HepG2 (cell line): ENCODE results near the gene UBTD1. TPM values are rescaled to one million over a fixed set of nuclear protein-coding genes. Genes with fewer than 3 reads are reported as not detected.

Experiments used
- MAFF ChIP-seq: IDR thresholded peaks from 2 replicates; pipeline ENCODE4 v1.6.1; 2011; ENCODE audit warnings: low read depth, low read length, improper control_type of control experiment
- RFX1 ChIP-seq: fragments of 450-650 bp; IDR thresholded peaks from 2 replicates; pipeline ENCODE4 v1.6.1; 2017
- SATB2 ChIP-seq: sonication (generic); formaldehyde crosslinking; IDR thresholded peaks from 2 replicates; pipeline ENCODE4 v1.5.0; 2020; ENCODE audit warnings: missing genetic modification reagents
- SMAD3 ChIP-seq: sonication (generic); formaldehyde crosslinking; IDR thresholded peaks from 2 replicates; pipeline ENCODE4 v1.4.0; 2020; ENCODE audit warnings: missing genetic modification reagents
- SNAI1 ChIP-seq: sonication (generic); formaldehyde crosslinking; IDR thresholded peaks from 2 replicates; pipeline ENCODE4 v1.5.0; 2020; ENCODE audit warnings: mild to moderate bottlenecking, missing genetic modification reagents, borderline replicate concordance
- SNAPC2 ChIP-seq: sonication (generic); formaldehyde crosslinking; IDR thresholded peaks from 2 replicates; pipeline ENCODE4 v1.8.1; 2022; ENCODE audit warnings: mild to moderate bottlenecking, missing genetic modification reagents
- SP5 ChIP-seq: IDR thresholded peaks from 2 replicates; pipeline ENCODE4 v1.6.1; 2016; ENCODE audit warnings: low read depth, borderline replicate concordance
- TBL1XR1 ChIP-seq: fragments of 150-350 bp; IDR thresholded peaks from 2 replicates; pipeline ENCODE4 v1.6.1; 2014; ENCODE audit warnings: borderline replicate concordance, low read length; ENCODE audit not compliant: partially characterized antibody
- TCF7L2 ChIP-seq: IDR thresholded peaks from 2 replicates; pipeline ENCODE4 v1.6.1; 2011; ENCODE audit warnings: mild to moderate bottlenecking, low read depth, low read length, moderate library complexity
- ZFP36L1 ChIP-seq: sonication (generic); formaldehyde crosslinking; IDR thresholded peaks from 2 replicates; pipeline ENCODE4 v1.8.0; 2022; ENCODE audit warnings: mild to moderate bottlenecking, missing genetic modification reagents, moderate library complexity
- ZFP90 ChIP-seq: sonication (generic); formaldehyde crosslinking; IDR thresholded peaks from 2 replicates; pipeline ENCODE4 v1.8.0; 2022; ENCODE audit warnings: missing genetic modification reagents, mild to moderate bottlenecking, inconsistent platforms, borderline replicate concordance
- ZFY ChIP-seq: sonication (generic); formaldehyde crosslinking; IDR thresholded peaks from 2 replicates; pipeline ENCODE4 v1.4.0; 2020; ENCODE audit warnings: missing genetic modification reagents
- ZNF260 ChIP-seq: sonication (generic); formaldehyde crosslinking; IDR thresholded peaks from 2 replicates; pipeline ENCODE4 v1.4.0; 2020; ENCODE audit warnings: missing genetic modification reagents, low read depth, mild to moderate bottlenecking, borderline replicate concordance
- ZNF3 ChIP-seq: IDR thresholded peaks from 2 replicates; pipeline ENCODE4 v1.7.0; 2017; ENCODE audit warnings: inconsistent platforms
- ZNF350 ChIP-seq: sonication (generic); formaldehyde crosslinking; IDR thresholded peaks from 2 replicates; pipeline ENCODE4 v1.4.0; 2020; ENCODE audit warnings: mild to moderate bottlenecking, low read depth, missing genetic modification reagents, borderline replicate concordance
- ZNF749 ChIP-seq: sonication (generic); formaldehyde crosslinking; IDR thresholded peaks from 2 replicates; pipeline ENCODE4 v1.8.0; 2022; ENCODE audit warnings: mild to moderate bottlenecking, missing genetic modification reagents, moderate library complexity, borderline replicate concordance
- ZNF891 ChIP-seq: sonication (generic); formaldehyde crosslinking; IDR thresholded peaks from 2 replicates; pipeline ENCODE4 v1.5.0; 2020; ENCODE audit warnings: mild to moderate bottlenecking, missing genetic modification reagents
- polyA plus RNA-seq, 8 experiments: library from polyadenylated mRNA; depleted of rRNA in 3 of 8; stranded (reverse) in 7 of 8; unstranded in 1 of 8; fragments of >200 nt; fragmentation: Illumina TruSeq in 4 of 8; extraction: Trizol in 4 of 8; gene quantifications; 2 replicates each; pipeline versions ENCODE4 v1.2.1 to v1.2.3, GENCODE V29; 2011 to 2016; ENCODE audit warnings: low read depth in 4 of 8, missing spikeins in 1 of 8, mixed read lengths in 1 of 8; ENCODE audit not compliant: insufficient read depth in 1 of 8
- total RNA-seq, 5 experiments: library from RNA; depleted of rRNA; stranded (reverse); fragments of >200 nt; fragmentation: Illumina TruSeq; extraction: Trizol; gene quantifications; 2 replicates each; pipeline ENCODE4 v1.2.3, GENCODE V29; 2016; ENCODE audit warnings: low read depth in 1 of 5
- TF ChIP-seq, protein P1 (sequence below): sonication (generic); formaldehyde crosslinking; IDR thresholded peaks from 2 replicates; pipeline ENCODE4 v1.4.0; 2020; ENCODE audit warnings: missing genetic modification reagents
- TF ChIP-seq, protein P2 (sequence below): sonication (generic); formaldehyde crosslinking; IDR thresholded peaks from 2 replicates; pipeline ENCODE4 v1.5.0; 2020; ENCODE audit warnings: missing genetic modification reagents, mild to moderate bottlenecking, borderline replicate concordance
- TF ChIP-seq, protein P3 (sequence below): sonication (generic); formaldehyde crosslinking; IDR thresholded peaks from 2 replicates; pipeline ENCODE4 v1.4.0; 2020; ENCODE audit warnings: missing genetic modification reagents
- TF ChIP-seq, protein P4 (sequence below): sonication (generic); formaldehyde crosslinking; IDR thresholded peaks from 2 replicates; pipeline ENCODE4 v1.8.1; 2023; ENCODE audit warnings: mild to moderate bottlenecking, moderate library complexity, missing genetic modification reagents

The UBTD1 gene
- total and polyA plus RNA-seq, 2 of the 13 experiments (the other 11 are each of a cell fraction or from before 2014, with no cell fraction given) = 7.9 to 10.0 TPM

DNA sequence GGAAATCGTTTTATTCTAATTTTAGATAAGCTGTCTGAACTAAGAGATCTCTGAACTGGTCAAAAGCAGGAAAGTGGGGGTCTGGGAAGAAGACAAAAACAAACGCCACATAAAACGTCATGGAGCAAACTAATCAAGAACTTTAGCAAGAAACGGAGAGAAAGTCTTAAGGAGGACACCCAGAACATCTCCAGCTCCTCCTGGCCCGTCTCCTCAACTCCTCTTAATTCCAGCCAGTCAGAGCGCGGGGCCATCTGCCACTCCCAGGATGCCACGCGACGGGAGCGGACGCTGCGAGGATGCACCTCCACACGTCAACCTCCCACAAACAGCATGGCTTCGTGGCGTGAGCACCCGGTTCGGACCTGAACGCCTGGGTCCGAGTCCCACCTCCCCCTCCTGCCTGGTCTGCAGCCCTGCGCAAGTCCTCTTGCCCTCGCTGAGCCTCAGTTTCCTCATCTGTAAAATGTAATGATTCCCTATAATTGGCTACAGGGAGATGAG lies 1.1 kb upstream of the UBTD1 start (continued):
- TF ChIP-seq ZNF3 (CRISPR knock-in tag) = no peak; the same call in 1 of the 2 replicates
- TF ChIP-seq SNAI1 (CRISPR knock-in tag) = no peak; the same call in 1 of the 2 replicates
- TF ChIP-seq, protein P1, sequence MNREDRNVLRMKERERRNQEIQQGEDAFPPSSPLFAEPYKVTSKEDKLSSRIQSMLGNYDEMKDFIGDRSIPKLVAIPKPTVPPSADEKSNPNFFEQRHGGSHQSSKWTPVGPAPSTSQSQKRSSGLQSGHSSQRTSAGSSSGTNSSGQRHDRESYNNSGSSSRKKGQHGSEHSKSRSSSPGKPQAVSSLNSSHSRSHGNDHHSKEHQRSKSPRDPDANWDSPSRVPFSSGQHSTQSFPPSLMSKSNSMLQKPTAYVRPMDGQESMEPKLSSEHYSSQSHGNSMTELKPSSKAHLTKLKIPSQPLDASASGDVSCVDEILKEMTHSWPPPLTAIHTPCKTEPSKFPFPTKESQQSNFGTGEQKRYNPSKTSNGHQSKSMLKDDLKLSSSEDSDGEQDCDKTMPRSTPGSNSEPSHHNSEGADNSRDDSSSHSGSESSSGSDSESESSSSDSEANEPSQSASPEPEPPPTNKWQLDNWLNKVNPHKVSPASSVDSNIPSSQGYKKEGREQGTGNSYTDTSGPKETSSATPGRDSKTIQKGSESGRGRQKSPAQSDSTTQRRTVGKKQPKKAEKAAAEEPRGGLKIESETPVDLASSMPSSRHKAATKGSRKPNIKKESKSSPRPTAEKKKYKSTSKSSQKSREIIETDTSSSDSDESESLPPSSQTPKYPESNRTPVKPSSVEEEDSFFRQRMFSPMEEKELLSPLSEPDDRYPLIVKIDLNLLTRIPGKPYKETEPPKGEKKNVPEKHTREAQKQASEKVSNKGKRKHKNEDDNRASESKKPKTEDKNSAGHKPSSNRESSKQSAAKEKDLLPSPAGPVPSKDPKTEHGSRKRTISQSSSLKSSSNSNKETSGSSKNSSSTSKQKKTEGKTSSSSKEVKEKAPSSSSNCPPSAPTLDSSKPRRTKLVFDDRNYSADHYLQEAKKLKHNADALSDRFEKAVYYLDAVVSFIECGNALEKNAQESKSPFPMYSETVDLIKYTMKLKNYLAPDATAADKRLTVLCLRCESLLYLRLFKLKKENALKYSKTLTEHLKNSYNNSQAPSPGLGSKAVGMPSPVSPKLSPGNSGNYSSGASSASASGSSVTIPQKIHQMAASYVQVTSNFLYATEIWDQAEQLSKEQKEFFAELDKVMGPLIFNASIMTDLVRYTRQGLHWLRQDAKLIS (CRISPR knock-in tag) = no peak
- TF ChIP-seq, protein P2, sequence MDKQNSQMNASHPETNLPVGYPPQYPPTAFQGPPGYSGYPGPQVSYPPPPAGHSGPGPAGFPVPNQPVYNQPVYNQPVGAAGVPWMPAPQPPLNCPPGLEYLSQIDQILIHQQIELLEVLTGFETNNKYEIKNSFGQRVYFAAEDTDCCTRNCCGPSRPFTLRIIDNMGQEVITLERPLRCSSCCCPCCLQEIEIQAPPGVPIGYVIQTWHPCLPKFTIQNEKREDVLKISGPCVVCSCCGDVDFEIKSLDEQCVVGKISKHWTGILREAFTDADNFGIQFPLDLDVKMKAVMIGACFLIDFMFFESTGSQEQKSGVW (CRISPR knock-in tag) = no peak
- peak; percentile 60; the same call in 1 of the 2 replicates for TF ChIP-seq ZNF749 (CRISPR knock-in tag)
- TF ChIP-seq ZNF260 (CRISPR knock-in tag) = no peak
- peak; percentile 88; the same call in 1 of the 2 replicates for TF ChIP-seq SNAPC2 (CRISPR knock-in tag)
- no peak for TF ChIP-seq TCF7L2
- no peak for TF ChIP-seq TBL1XR1
- TF ChIP-seq ZFP90 = no peak
- TF ChIP-seq ZNF350 (CRISPR knock-in tag) = no peak
- no peak for TF ChIP-seq SP5 (CRISPR knock-in tag)
- TF ChIP-seq, protein P3, sequence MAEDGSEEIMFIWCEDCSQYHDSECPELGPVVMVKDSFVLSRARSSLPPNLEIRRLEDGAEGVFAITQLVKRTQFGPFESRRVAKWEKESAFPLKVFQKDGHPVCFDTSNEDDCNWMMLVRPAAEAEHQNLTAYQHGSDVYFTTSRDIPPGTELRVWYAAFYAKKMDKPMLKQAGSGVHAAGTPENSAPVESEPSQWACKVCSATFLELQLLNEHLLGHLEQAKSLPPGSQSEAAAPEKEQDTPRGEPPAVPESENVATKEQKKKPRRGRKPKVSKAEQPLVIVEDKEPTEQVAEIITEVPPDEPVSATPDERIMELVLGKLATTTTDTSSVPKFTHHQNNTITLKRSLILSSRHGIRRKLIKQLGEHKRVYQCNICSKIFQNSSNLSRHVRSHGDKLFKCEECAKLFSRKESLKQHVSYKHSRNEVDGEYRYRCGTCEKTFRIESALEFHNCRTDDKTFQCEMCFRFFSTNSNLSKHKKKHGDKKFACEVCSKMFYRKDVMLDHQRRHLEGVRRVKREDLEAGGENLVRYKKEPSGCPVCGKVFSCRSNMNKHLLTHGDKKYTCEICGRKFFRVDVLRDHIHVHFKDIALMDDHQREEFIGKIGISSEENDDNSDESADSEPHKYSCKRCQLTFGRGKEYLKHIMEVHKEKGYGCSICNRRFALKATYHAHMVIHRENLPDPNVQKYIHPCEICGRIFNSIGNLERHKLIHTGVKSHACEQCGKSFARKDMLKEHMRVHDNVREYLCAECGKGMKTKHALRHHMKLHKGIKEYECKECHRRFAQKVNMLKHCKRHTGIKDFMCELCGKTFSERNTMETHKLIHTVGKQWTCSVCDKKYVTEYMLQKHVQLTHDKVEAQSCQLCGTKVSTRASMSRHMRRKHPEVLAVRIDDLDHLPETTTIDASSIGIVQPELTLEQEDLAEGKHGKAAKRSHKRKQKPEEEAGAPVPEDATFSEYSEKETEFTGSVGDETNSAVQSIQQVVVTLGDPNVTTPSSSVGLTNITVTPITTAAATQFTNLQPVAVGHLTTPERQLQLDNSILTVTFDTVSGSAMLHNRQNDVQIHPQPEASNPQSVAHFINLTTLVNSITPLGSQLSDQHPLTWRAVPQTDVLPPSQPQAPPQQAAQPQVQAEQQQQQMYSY (CRISPR knock-in tag) = no peak
- TF ChIP-seq ZFP36L1 (CRISPR knock-in tag) = peak; percentile 73; the same call in 1 of the 2 replicates
- no peak for TF ChIP-seq RFX1
- TF ChIP-seq, protein P4, sequence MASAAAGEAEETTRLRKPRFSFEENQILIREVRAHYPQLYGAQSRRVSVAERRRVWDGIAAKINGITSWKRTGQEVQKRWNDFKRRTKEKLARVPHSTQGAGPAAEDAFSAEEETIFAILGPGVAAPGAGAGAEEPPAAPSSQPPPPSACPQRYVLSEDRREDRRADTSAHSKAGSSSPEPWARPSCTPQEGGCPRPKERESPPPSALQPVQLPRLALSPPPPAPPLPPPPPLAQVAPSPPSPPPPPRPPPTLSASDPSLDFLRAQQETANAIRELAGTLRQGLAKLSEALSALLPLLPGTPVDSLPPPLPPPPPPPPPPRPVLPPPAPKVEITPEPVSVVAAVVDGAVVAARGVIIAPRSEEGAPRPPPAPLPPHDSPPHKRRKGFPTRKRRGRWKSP = no peak
- TF ChIP-seq ZFY = no peak
- no peak for TF ChIP-seq MAFF
- TF ChIP-seq ZNF891 = no peak
- no peak for TF ChIP-seq SATB2 (CRISPR knock-in tag)
- peak; percentile 12; the same call in 1 of the 2 replicates for TF ChIP-seq SMAD3 (CRISPR knock-in tag)
